Stimulated activated CD4-positive, alpha-beta T cell treated with anti-CD3 and anti-CD28 coated beads, Interleukin-1b, Interleukin-23, amount 100 ng/mL, for 1 hour (primary cell): ENCODE data around the gene ATF6B.

Experiments used
- DNase-seq, 2 donors: peaks; one replicate each; pipeline ENCODE4 v3.0.0-alpha.2; 2020; ENCODE audit warnings: low read depth in 2 of 2

ATF6B gene

GRCh38 chr6:32131439-32131948 is 3.4 kb upstream of the ATF6B start:
- DNase-seq, result no peak

- no peak for DNase-seq
These were observed 1.4 kb upstream of the ATF6B start for GRCh38 chr6:32129297-32130088.

- DNase-seq, result no peak
These were observed 778 bp upstream of the ATF6B start for GRCh38 chr6:32128751-32129296.

GRCh38 chr6:32127409-32127716 is 683 bp downstream of the ATF6B start:
- DNase-seq, result no peak

GRCh38 chr6:32126880-32127279 is 1.2 kb downstream of the ATF6B start:
- DNase-seq, result no peak

GRCh38 chr6:32123681-32124080 is 4.4 kb downstream of the ATF6B start:
- DNase-seq, result no peak

- no peak for DNase-seq
These were observed 7.4 kb downstream of the ATF6B start for GRCh38 chr6:32120573-32121059.

- DNase-seq, result peak; percentile 31 to 33
These were observed 9.0 kb downstream of the ATF6B start for GRCh38 chr6:32118782-32119628.

- DNase-seq, result no peak
These were observed 10.6 kb downstream of the ATF6B start for GRCh38 chr6:32117461-32117860.

- no peak for DNase-seq
These were observed 11.4 kb downstream of the ATF6B start for GRCh38 chr6:32116674-32117073.

- no peak for DNase-seq
These were observed 12.4 kb downstream of the ATF6B start for GRCh38 chr6:32115623-32116022.

GRCh38 chr6:32114796-32115195 is 13.2 kb downstream of the ATF6B start:
- DNase-seq, result no peak

- no peak for DNase-seq
These were observed 14.4 kb downstream of the ATF6B start for GRCh38 chr6:32113386-32114352.

GRCh38 chr6:32112431-32112980 is 15.5 kb downstream of the ATF6B start:
- DNase-seq, result no peak

- no peak for DNase-seq
These were observed 16.5 kb downstream of the ATF6B start for GRCh38 chr6:32111424-32112066.

GRCh38 chr6:32110632-32111031 is 17.4 kb downstream of the ATF6B start:
- DNase-seq, result no peak

- DNase-seq, result no peak
These were observed 18.3 kb downstream of the ATF6B start for GRCh38 chr6:32109765-32110160.

- DNase-seq, result no peak
These were observed 18.8 kb downstream of the ATF6B start, which contains the start of gene TNXB for GRCh38 chr6:32109114-32109764. Gene TNXB, minus strand, starts transcription at chr6:32109338. Its CDS starts 11,140 bp downstream, at chr6:32098198.

GRCh38 chr6:32108727-32109113 is 19.3 kb downstream of the ATF6B start:
- no peak for DNase-seq

GRCh38 chr6:32108094-32108627 is 19.9 kb downstream of the ATF6B start:
- no peak for DNase-seq
